Spleen (tissue), 3 donors: ENCODE results near the gene PCSK6.

Source experiments
- POLR2A ChIP-seq, 3 donors: fragments of 450-650 bp; IDR thresholded peaks; one replicate each; pipeline ENCODE4 v1.5.1; 2017; ENCODE audit warnings: antibody characterized with exemption in 3 of 3, mild to moderate bottlenecking in 1 of 3
- POLR2AphosphoS5 ChIP-seq, 3 donors: sonication (generic); formaldehyde crosslinking; IDR thresholded peaks; one replicate each; pipeline ENCODE4 v1.5.1; 2017; ENCODE audit warnings: antibody characterized with exemption in 3 of 3

GRCh38 chr15:101472033-101472432, 17.5 kb downstream of the PCSK6 start:
- no peak for TF ChIP-seq POLR2AphosphoS5 (IDR thresholded peaks at IDR 0.05)
- no peak for TF ChIP-seq POLR2A (IDR thresholded peaks at IDR 0.05)
